Measurements from ENCODE around the gene CNTN4. TPM values are rescaled to one million over a fixed set of nuclear protein-coding genes. Genes with fewer than 3 reads are reported as not detected.

The CNTN4 gene
- total RNA-seq, 1 donor from 2014 or later = not detected

- Histone ChIP-seq H3K9me3 (ENCODE audit: insufficient read depth, low read depth, low read length) (no peaks in the 10 kb centered on the region), H4K20me1 (ENCODE audit: insufficient read depth, low read length) (no peaks in the 10 kb centered on the region), H3K27ac (ENCODE audit: low read depth, low read length) (no peak overlapping the region), H3K4me3 (ENCODE audit: insufficient read depth, low read depth, low read length) (no peak overlapping the region), H3K9ac (ENCODE audit: low read length) (no peak overlapping the region), H3K79me2 (ENCODE audit: insufficient read depth, low read length) (no peaks in the 10 kb centered on the region), H3K4me1 (ENCODE audit: insufficient read depth, low read length) (no peaks in the 10 kb centered on the region), H3K36me3 (ENCODE audit: insufficient read depth, low read length) (no peaks in the 10 kb centered on the region), H2AFZ (ENCODE audit: low read depth, low read length) (no peak overlapping the region), H3K4me2 (ENCODE audit: low read length) (no peak overlapping the region), H3K27me3 (ENCODE audit: insufficient read depth, low read length) (no peaks in the 10 kb centered on the region)
- Mint-ChIP-seq H3K4me3 (ENCODE audit: unreplicated experiment) (no peak overlapping the region), H3K27ac (ENCODE audit: unreplicated experiment) (no peak overlapping the region), H3K27me3 (ENCODE audit: low read depth, unreplicated experiment) (no peaks in the 10 kb centered on the region), H3K36me3 (ENCODE audit: low read depth, unreplicated experiment) (no peaks in the 10 kb centered on the region), H3K9me3 (ENCODE audit: unreplicated experiment) (peaks cover 8% of the 10 kb centered on the region), H3K4me1 (ENCODE audit: low read depth, unreplicated experiment) (no peaks in the 10 kb centered on the region)
- FAIRE-seq (no peak), DNase-seq (ENCODE audit: low read depth) (no peak)
- TF ChIP-seq EZH2 (IDR thresholded peaks at IDR 0.05; ENCODE audit: insufficient read depth, low read length) (no peak), CTCF (IDR thresholded peaks at IDR 0.05; ENCODE audit: insufficient read depth, low read depth, low read length) (no peak)
Measured at GRCh38 chr3:2948882-2949281, 850.2 kb downstream of the CNTN4 start.

- H3K36me3 Mint-ChIP-seq (ENCODE audit: low read depth, unreplicated experiment) = no peaks in the 10 kb centered on the region
- H3K9ac ChIP-seq (ENCODE audit: low read length) = no peak overlapping the region
- no peak overlapping the region for H3K4me3 Mint-ChIP-seq (ENCODE audit: unreplicated experiment)
- no peak overlapping the region for H3K4me2 ChIP-seq (ENCODE audit: low read length)
- H2AFZ ChIP-seq (ENCODE audit: low read depth, low read length) = no peak overlapping the region
- no peaks in the 10 kb centered on the region for H3K27me3 ChIP-seq (ENCODE audit: insufficient read depth, low read length)
- no peak overlapping the region for H3K4me3 ChIP-seq (ENCODE audit: insufficient read depth, low read depth, low read length)
- no peak for FAIRE-seq
- H3K4me1 Mint-ChIP-seq (ENCODE audit: low read depth, unreplicated experiment) = no peaks in the 10 kb centered on the region
- no peaks in the 10 kb centered on the region for H3K9me3 ChIP-seq (ENCODE audit: insufficient read depth, low read depth, low read length)
- no peak overlapping the region for H3K27ac Mint-ChIP-seq (ENCODE audit: unreplicated experiment)
- no peak for TF ChIP-seq CTCF (IDR thresholded peaks at IDR 0.05; ENCODE audit: insufficient read depth, low read depth, low read length)
- no peak for TF ChIP-seq EZH2 (IDR thresholded peaks at IDR 0.05; ENCODE audit: insufficient read depth, low read length)
- no peak overlapping the region for H3K27ac ChIP-seq (ENCODE audit: low read depth, low read length)
- H3K27me3 Mint-ChIP-seq (ENCODE audit: low read depth, unreplicated experiment) = no peaks in the 10 kb centered on the region
- H3K79me2 ChIP-seq (ENCODE audit: insufficient read depth, low read length) = no peaks in the 10 kb centered on the region
- H3K4me1 ChIP-seq (ENCODE audit: insufficient read depth, low read length) = no peaks in the 10 kb centered on the region
- H3K36me3 ChIP-seq (ENCODE audit: insufficient read depth, low read length) = no peaks in the 10 kb centered on the region
- DNase-seq (ENCODE audit: low read depth) = no peak
- peaks cover 8% of the 10 kb centered on the region for H3K9me3 Mint-ChIP-seq (ENCODE audit: unreplicated experiment)
- no peaks in the 10 kb centered on the region for H4K20me1 ChIP-seq (ENCODE audit: insufficient read depth, low read length)
Measured at GRCh38 chr3:2950159-2950558, 851.5 kb downstream of the CNTN4 start.

- no peak overlapping the region for H3K27ac Mint-ChIP-seq (ENCODE audit: unreplicated experiment)
- no peaks in the 10 kb centered on the region for H4K20me1 ChIP-seq (ENCODE audit: insufficient read depth, low read length)
- no peak overlapping the region for H2AFZ ChIP-seq (ENCODE audit: low read depth, low read length)
- no peak for FAIRE-seq
- H3K4me1 Mint-ChIP-seq (ENCODE audit: low read depth, unreplicated experiment) = no peaks in the 10 kb centered on the region
- no peaks in the 10 kb centered on the region for H3K79me2 ChIP-seq (ENCODE audit: insufficient read depth, low read length)
- H3K4me3 ChIP-seq (ENCODE audit: insufficient read depth, low read depth, low read length) = no peak overlapping the region
- no peaks in the 10 kb centered on the region for H3K36me3 ChIP-seq (ENCODE audit: insufficient read depth, low read length)
- no peak overlapping the region for H3K27ac ChIP-seq (ENCODE audit: low read depth, low read length)
- H3K4me3 Mint-ChIP-seq (ENCODE audit: unreplicated experiment) = no peak overlapping the region
- H3K4me2 ChIP-seq (ENCODE audit: low read length) = no peak overlapping the region
- no peak overlapping the region for H3K9ac ChIP-seq (ENCODE audit: low read length)
- H3K4me1 ChIP-seq (ENCODE audit: insufficient read depth, low read length) = no peaks in the 10 kb centered on the region
- no peaks in the 10 kb centered on the region for H3K27me3 ChIP-seq (ENCODE audit: insufficient read depth, low read length)
- no peaks in the 10 kb centered on the region for H3K36me3 Mint-ChIP-seq (ENCODE audit: low read depth, unreplicated experiment)
- no peaks in the 10 kb centered on the region for H3K9me3 ChIP-seq (ENCODE audit: insufficient read depth, low read depth, low read length)
- DNase-seq (ENCODE audit: low read depth) = no peak
- TF ChIP-seq EZH2 (IDR thresholded peaks at IDR 0.05; ENCODE audit: insufficient read depth, low read length) (no peak), CTCF (IDR thresholded peaks at IDR 0.05; ENCODE audit: insufficient read depth, low read depth, low read length) (no peak)
- H3K9me3 Mint-ChIP-seq (ENCODE audit: unreplicated experiment) = peaks cover 7% of the 10 kb centered on the region
- H3K27me3 Mint-ChIP-seq (ENCODE audit: low read depth, unreplicated experiment) = no peaks in the 10 kb centered on the region
Measured at GRCh38 chr3:2957115-2957514, 858.4 kb downstream of the CNTN4 start.
